Endothelial cell (in vitro differentiated cells): Measurements from ENCODE around the gene MYO9B. TPM values are rescaled to one million over a fixed set of nuclear protein-coding genes. Genes with fewer than 3 reads are reported as not detected.

Experiments used
- DNase-seq: peaks from one replicate; pipeline ENCODE4 v3.0.0; 2021; ENCODE audit warnings: low spot score
- H3K27ac Mint-ChIP-seq: one replicate; pipeline ENCODE4 v1.8.0; 2021; ENCODE audit warnings: mixed read lengths, inconsistent platforms; ENCODE audit not compliant: unreplicated experiment
- H3K27me3 Mint-ChIP-seq: one replicate; pipeline ENCODE4 v1.8.0; 2021; ENCODE audit warnings: mild to moderate bottlenecking, moderate library complexity, mixed read lengths, inconsistent platforms; ENCODE audit not compliant: unreplicated experiment
- H3K36me3 Mint-ChIP-seq: one replicate; pipeline ENCODE4 v1.8.0; 2021; ENCODE audit warnings: mild to moderate bottlenecking, low read depth, mixed read lengths, inconsistent platforms; ENCODE audit not compliant: unreplicated experiment
- H3K4me1 Mint-ChIP-seq: one replicate; pipeline ENCODE4 v1.8.0; 2021; ENCODE audit warnings: mild to moderate bottlenecking, mixed read lengths, inconsistent platforms; ENCODE audit not compliant: unreplicated experiment
- H3K4me3 Mint-ChIP-seq: one replicate; pipeline ENCODE4 v1.8.0; 2021; ENCODE audit warnings: mild to moderate bottlenecking, mixed read lengths, inconsistent platforms; ENCODE audit not compliant: unreplicated experiment
- H3K9me3 Mint-ChIP-seq: one replicate; pipeline ENCODE4 v1.8.0; 2021; ENCODE audit warnings: mixed read lengths, inconsistent platforms; ENCODE audit not compliant: unreplicated experiment
- CTCF ChIP-seq: fragments of 200-600 bp; sonication (generic); IDR thresholded peaks from one replicate; pipeline ENCODE4 v1.5.0; 2021; ENCODE audit warnings: antibody characterized with exemption; ENCODE audit not compliant: unreplicated experiment
- total RNA-seq: library from RNA; stranded (reverse); fragmentation: NEBNext Ultra II Directional; extraction: Animal tissue kit (Norgen Biotek cat#: 25700); gene quantifications from one replicate; pipeline ENCODE4 v1.2.1, GENCODE V29; 2021; ENCODE audit not compliant: unreplicated experiment

The MYO9B gene
- total RNA-seq, 1 donor from 2014 or later: 62.4 TPM

- no peak for TF ChIP-seq CTCF
- no peak for DNase-seq
- H3K36me3 Mint-ChIP-seq: no peaks in the 10 kb centered on the region
- peaks cover 11% of the 10 kb centered on the region for H3K27me3 Mint-ChIP-seq
- no peaks in the 10 kb centered on the region for H3K9me3 Mint-ChIP-seq
- H3K27ac Mint-ChIP-seq: no peak overlapping the region
- no peak overlapping the region for H3K4me3 Mint-ChIP-seq
- H3K4me1 Mint-ChIP-seq: no peaks in the 10 kb centered on the region
These were observed 43.8 kb upstream of the MYO9B start for GRCh38 chr19:17031741-17032140.

GRCh38 chr19:17035842-17036424 lies 39.6 kb upstream of the MYO9B start:
- H3K36me3 Mint-ChIP-seq: no peaks in the 10 kb centered on the region
- H3K4me1 Mint-ChIP-seq: no peaks in the 10 kb centered on the region
- no peak for DNase-seq
- H3K27me3 Mint-ChIP-seq: no peaks in the 10 kb centered on the region
- TF ChIP-seq CTCF: no peak
- H3K9me3 Mint-ChIP-seq: no peaks in the 10 kb centered on the region
- no peak overlapping the region for H3K4me3 Mint-ChIP-seq
- H3K27ac Mint-ChIP-seq: no peak overlapping the region

GRCh38 chr19:17036640-17037039 lies 38.9 kb upstream of the MYO9B start:
- H3K36me3 Mint-ChIP-seq: no peaks in the 10 kb centered on the region
- no peak overlapping the region for H3K27ac Mint-ChIP-seq
- no peaks in the 10 kb centered on the region for H3K27me3 Mint-ChIP-seq
- no peaks in the 10 kb centered on the region for H3K9me3 Mint-ChIP-seq
- H3K4me3 Mint-ChIP-seq: no peak overlapping the region
- no peak for DNase-seq
- no peak for TF ChIP-seq CTCF
- peaks cover under 1% of the 10 kb centered on the region for H3K4me1 Mint-ChIP-seq

- DNase-seq: no peak
- no peak for TF ChIP-seq CTCF
- Mint-ChIP-seq H3K9me3 (no peaks in the 10 kb centered on the region), H3K27me3 (peaks cover 4% of the 10 kb centered on the region), H3K4me3 (no peak overlapping the region), H3K36me3 (no peaks in the 10 kb centered on the region), H3K4me1 (peaks cover 6% of the 10 kb centered on the region), H3K27ac (no peak overlapping the region)
These were observed 38.4 kb upstream of the MYO9B start for GRCh38 chr19:17037184-17037583.

GRCh38 chr19:17037966-17038500 lies 37.5 kb upstream of the MYO9B start:
- Mint-ChIP-seq H3K4me3 (no peak overlapping the region), H3K9me3 (no peaks in the 10 kb centered on the region), H3K27ac (no peak overlapping the region), H3K4me1 (peaks cover 7% of the 10 kb centered on the region), H3K27me3 (peaks cover 4% of the 10 kb centered on the region), H3K36me3 (no peaks in the 10 kb centered on the region)
- TF ChIP-seq CTCF: no peak
- DNase-seq: no peak
